Uterus (tissue), 4 donors: ENCODE data around the gene PTPN20. TPM values are rescaled to one million over a fixed set of nuclear protein-coding genes. Genes with fewer than 3 reads are reported as not detected.

ENCODE experiments used
- DNase-seq, 2 donors: peaks; one replicate each; pipeline ENCODE4 v3.0.0-alpha.2; 2019 to 2020
- H3K27ac ChIP-seq, 2 donors: fragments of 200-600 bp; sonication (generic); 1 replicate in 1 of 2; 2 replicates in 1 of 2; pipeline ENCODE4 v1.5.1; 2016 to 2018
- H3K27me3 ChIP-seq, 2 donors: fragments of 200-600 bp; sonication (generic); one replicate each; pipeline ENCODE4 v1.5.1; 2018 to 2019; ENCODE audit warnings: control low read depth in 1 of 2
- H3K36me3 ChIP-seq, 2 donors: fragments of 200-600 bp; sonication (generic); one replicate each; pipeline ENCODE4 v1.5.1; 2019; ENCODE audit warnings: control low read depth in 1 of 2
- H3K4me1 ChIP-seq, 2 donors: fragments of 200-600 bp; sonication (generic); one replicate each; pipeline ENCODE4 v1.5.1; 2018 to 2019; ENCODE audit warnings: control low read depth in 1 of 2
- H3K4me3 ChIP-seq, 2 donors: fragments of 200-600 bp; sonication (generic); 1 replicate in 1 of 2; 2 replicates in 1 of 2; pipeline ENCODE4 v1.5.1; 2018 to 2019; ENCODE audit warnings: mild to moderate bottlenecking in 1 of 2
- H3K9me3 ChIP-seq, 2 donors: fragments of 200-600 bp; sonication (generic); one replicate each; pipeline ENCODE4 v1.5.1; 2019; ENCODE audit warnings: control low read depth in 1 of 2
- CTCF ChIP-seq, 4 experiments: fragments of 200-600 bp in 2 of 4; fragments of 450-650 bp in 2 of 4; sonication (generic) in 2 of 4; IDR thresholded peaks; one replicate each; pipeline ENCODE4 v1.5.1; 2016 to 2019; ENCODE audit warnings: antibody characterized with exemption in 4 of 4, mild to moderate bottlenecking in 2 of 4, moderate library complexity in 1 of 4
- POLR2A ChIP-seq, 2 donors: fragments of 450-650 bp; IDR thresholded peaks; one replicate each; pipeline ENCODE4 v1.6.1; 2016; ENCODE audit warnings: antibody characterized with exemption in 2 of 2, mild to moderate bottlenecking in 1 of 2, moderate library complexity in 1 of 2
- intact Hi-C: fragments of 100-400 bp; cut with DNase I; formaldehyde crosslinking; loops from one replicate; pipeline ENCODE4 v1.15.1; 2023; ENCODE audit warnings: low total_unique reads
- total RNA-seq, 4 donors: library from RNA; depleted of rRNA in 3 of 4; stranded (reverse); fragments of >200 nt in 3 of 4; gene quantifications; one replicate each; pipeline versions ENCODE4 v1.1.0 to v1.2.4, GENCODE V29; 2014 to 2023
- donor health status: DM: yes; HTN: yes; CAD: no.

Gene PTPN20
- total RNA-seq, 4 donors from 2014 or later: 3.5 to 12.6 (median 4.4) TPM; not detected in 1

GRCh38 chr10:47038881-47039561 is 127.8 kb downstream of the PTPN20 start:
- Histone ChIP-seq H3K4me3 (no peak overlapping the region), H3K36me3 (no peaks in the 10 kb centered on the region), H3K27ac (no peak overlapping the region), H3K9me3 (no peaks in the 10 kb centered on the region), H3K27me3 (no peaks in the 10 kb centered on the region), H3K4me1 (no peaks in the 10 kb centered on the region)
- TF ChIP-seq CTCF (IDR thresholded peaks at IDR 0.05): no peak
- TF ChIP-seq POLR2A (IDR thresholded peaks at IDR 0.05): no peak
- DNase-seq: no peak
- intact Hi-C loops: no loop called here

- DNase-seq: no peak
- Histone ChIP-seq H3K27me3 (no peaks in the 10 kb centered on the region), H3K27ac (no peak overlapping the region), H3K9me3 (no peaks in the 10 kb centered on the region), H3K4me3 (no peak overlapping the region), H3K36me3 (no peaks in the 10 kb centered on the region), H3K4me1 (no peaks in the 10 kb centered on the region)
- TF ChIP-seq CTCF (IDR thresholded peaks at IDR 0.05) (no peak), POLR2A (IDR thresholded peaks at IDR 0.05) (no peak)
- intact Hi-C loops: no loop called here
Observed at GRCh38 chr10:47039562-47039913, 128.3 kb downstream of the PTPN20 start.

- Histone ChIP-seq H3K4me1 (no peaks in the 10 kb centered on the region), H3K27me3 (no peaks in the 10 kb centered on the region), H3K9me3 (no peaks in the 10 kb centered on the region), H3K4me3 (no peak overlapping the region), H3K27ac (no peak overlapping the region), H3K36me3 (no peaks in the 10 kb centered on the region)
- intact Hi-C loops: no loop called here
- no peak for TF ChIP-seq POLR2A (IDR thresholded peaks at IDR 0.05)
- TF ChIP-seq CTCF (IDR thresholded peaks at IDR 0.05): no peak
- peak in 1 of 2 donors; percentile 9 for DNase-seq
Observed at GRCh38 chr10:47040041-47040491, 128.8 kb downstream of the PTPN20 start.

DNA sequence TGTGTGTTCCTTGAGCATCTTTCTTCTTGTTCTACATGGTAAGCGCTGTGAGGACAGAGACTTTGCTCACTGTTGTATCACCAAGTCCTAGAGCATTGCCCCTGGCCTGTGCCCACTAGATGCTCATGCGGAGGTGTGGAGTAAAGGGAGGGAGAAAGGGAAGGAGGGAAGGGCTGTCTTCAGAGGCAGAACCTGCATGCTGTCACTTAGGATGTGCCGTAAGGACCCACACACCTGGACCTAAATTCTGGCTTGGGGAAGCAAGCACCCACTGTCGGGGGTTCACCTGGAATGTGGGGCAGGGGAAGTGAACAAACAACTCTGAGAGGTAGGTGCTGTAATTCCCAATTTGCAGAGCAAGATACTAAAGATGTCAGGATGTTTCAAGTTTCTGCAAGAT is 129.5 kb downstream of the PTPN20 start:
- Histone ChIP-seq H3K4me1 (no peaks in the 10 kb centered on the region), H3K9me3 (no peaks in the 10 kb centered on the region), H3K36me3 (no peaks in the 10 kb centered on the region), H3K27me3 (no peaks in the 10 kb centered on the region), H3K4me3 (no peak overlapping the region), H3K27ac (no peak overlapping the region)
- intact Hi-C loops: no loop called here
- no peak for DNase-seq
- TF ChIP-seq CTCF (IDR thresholded peaks at IDR 0.05) (no peak), POLR2A (IDR thresholded peaks at IDR 0.05) (no peak)

DNA sequence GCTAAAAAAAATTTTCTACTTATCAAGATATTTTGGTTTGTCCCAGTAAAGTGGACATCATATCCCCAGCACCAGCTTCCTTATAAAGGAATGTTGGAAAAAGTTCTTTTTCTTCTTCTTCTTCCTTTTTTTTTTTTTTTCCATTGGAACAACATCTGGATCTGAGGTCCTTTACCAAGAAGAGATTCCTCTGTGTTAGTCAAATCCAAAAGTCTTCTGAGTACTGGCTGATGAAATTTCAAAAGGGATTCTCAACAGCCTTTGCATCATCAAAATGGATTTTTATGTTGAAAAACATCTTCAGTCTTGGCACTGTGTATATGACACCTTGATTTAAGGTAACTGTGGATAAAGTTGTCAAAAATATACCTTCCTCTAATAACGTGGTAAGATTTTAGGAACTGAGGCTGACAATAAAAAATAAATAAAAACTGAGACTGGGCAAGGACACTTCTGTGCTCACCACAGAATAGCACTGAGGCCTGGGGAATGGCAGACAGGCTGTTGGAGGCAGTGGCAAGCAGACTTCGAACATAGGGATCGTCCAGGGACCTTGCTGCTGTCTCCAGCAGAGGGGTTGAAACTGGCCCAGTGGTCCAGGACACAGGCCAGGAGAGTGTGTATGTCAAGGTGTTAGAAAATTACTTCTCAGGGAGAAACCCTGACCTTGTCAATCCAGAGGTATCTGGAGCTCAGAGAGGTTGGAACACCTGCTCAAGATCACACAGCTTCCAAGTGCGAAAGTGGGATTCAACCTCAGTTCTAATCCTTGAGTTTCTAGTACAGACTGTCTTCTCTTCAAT is 130.4 kb downstream of the PTPN20 start:
- intact Hi-C loops: no loop called here
- Histone ChIP-seq H3K4me1 (no peaks in the 10 kb centered on the region), H3K9me3 (no peaks in the 10 kb centered on the region), H3K27ac (no peak overlapping the region), H3K36me3 (no peaks in the 10 kb centered on the region), H3K27me3 (no peaks in the 10 kb centered on the region), H3K4me3 (no peak overlapping the region)
- TF ChIP-seq POLR2A (IDR thresholded peaks at IDR 0.05) (no peak), CTCF (IDR thresholded peaks at IDR 0.05) (no peak)
- no peak for DNase-seq
